NOMO-1 treated with dmso at 0.1 percent for 144 hours (cell line): Measurements from ENCODE around the gene SLC13A2.

Experiments
- DNase-seq: peaks from one replicate; lab custom pipeline; 2025; ENCODE audit not compliant: unreplicated experiment; lab: John Stamatoyannopoulos, UW

SLC13A2 gene

GRCh38 chr17:28532050-28532960, 58.9 kb downstream of the SLC13A2 start:
- DNase-seq, result no peak

DNA sequence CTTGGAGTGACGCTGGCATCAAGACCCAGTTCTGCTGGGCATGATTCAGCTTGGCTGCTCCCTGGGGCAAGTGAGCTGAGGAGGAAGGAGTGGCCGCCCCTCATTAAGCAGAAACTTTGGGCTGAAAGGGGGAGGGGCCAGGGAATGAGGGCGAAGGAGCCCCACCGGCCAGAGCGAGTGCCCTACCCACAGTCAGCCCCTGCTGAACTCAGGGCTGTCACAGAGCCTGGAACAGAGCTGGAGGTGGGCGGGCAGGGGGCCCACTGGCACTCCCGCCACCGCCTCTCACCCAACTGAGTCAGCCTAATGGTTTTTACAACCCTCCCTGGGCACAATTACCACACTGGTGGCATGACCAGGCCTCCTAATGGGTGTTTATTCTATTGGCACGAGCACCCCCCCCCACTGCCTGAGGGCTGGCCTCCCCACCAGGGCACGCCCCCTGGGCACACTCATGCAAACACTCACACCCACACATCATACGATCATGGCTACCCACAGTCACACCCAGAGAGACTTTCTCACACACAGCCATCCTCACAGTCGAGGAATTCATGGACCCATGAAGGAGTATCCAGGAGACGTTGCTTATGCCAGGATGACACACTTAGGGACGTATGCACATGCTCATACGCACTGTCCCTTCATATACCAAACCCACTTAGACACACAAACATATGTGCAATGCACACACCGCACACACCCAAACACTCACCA, 59.8 kb downstream of the SLC13A2 start:
- no peak for DNase-seq

- DNase-seq, result no peak
These were observed 61.4 kb downstream of the SLC13A2 start for GRCh38 chr17:28534740-28535375.

DNA sequence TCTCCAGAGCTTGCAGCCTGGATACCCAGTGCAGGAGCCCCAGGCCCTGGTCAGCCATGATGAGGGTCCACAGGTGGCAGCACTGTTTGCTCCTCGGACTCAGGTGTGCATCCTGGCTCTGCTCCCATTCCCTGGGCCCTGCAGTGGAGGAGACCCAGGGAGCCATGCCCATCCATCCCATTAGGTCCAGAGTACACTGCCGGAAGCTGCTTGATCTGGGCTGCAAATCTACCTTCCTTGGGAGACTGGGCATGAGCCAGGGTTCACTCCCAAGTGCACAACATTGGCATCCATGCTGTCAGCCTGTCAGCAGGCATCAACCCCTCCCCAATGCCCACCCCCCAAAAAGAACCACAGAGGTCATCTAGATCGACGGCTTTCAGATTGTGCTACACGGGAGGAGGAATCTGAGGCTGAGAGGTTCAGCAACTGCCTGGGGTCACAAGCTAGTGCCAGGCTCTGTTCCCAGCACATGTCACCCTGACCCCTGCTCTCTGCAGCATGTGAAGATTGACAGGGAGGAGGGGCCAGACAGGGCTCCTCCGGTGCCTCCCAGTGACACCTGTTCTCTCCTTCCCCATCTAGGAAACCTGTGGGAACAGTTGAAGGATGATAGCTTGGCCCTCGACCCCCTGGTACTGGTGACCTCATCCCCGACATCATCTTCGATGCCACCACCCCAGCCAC, 63.2 kb downstream of the SLC13A2 start:
- no peak for DNase-seq

DNA sequence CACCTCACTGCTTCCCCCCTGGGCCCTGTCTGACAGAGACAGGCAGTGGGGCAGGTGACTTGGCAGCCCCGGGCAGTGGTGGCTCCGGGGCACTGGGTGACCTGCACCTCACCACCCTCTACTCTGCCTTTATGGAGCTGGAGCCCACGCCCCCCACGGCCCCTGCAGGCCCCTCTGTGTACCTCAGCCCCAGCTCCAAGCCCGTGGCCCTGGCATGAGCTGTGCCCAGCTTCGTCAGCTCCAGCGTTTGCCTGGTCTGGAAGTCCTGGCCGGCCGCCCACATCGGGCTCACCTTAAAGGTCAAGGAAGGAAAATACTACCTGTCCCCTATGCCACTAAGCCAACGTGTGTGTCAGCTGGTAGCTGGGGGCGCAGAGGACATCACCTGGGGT, 63.8 kb downstream of the SLC13A2 start:
- DNase-seq, result no peak

- DNase-seq, result no peak
These were observed 65.0 kb downstream of the SLC13A2 start for GRCh38 chr17:28538296-28538895.

DNA sequence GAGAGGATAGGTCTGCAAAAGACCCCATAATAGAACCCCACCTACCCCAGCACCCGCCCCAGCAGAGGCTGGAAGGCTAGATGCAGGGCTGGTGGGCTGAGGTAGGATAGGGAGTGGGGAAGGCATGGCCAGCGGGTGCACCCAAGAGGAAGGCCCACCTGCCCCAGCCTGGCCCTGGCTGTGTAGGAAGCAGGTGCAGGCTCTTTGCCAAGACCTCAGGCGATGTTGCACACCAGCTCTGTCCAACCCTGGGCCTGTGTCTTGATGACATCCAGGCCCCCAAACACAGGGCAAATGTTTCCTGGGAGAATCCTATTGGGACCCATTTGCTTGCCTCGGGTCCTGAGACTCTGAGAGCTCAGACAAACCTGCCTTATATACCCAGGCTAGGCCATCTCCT, 66.8 kb downstream of the SLC13A2 start:
- no peak for DNase-seq

DNA sequence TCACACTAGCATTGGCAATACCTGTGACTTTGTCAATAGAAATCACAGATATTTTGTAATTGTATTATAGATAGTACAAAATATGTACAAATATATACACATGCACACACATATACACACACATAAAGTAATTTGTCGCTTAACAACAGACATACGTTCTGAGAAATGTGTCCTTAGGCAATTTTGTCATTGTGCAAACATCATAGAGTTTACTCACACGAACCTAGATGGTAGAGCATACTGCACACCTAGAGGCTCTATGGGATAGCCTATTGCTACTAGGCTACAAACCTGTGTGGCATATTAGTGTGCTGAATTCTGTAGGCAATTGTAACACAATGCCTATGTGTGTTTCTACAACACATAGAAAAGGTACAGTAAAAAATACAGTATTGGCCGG, 68.0 kb downstream of the SLC13A2 start:
- no peak for DNase-seq

DNA sequence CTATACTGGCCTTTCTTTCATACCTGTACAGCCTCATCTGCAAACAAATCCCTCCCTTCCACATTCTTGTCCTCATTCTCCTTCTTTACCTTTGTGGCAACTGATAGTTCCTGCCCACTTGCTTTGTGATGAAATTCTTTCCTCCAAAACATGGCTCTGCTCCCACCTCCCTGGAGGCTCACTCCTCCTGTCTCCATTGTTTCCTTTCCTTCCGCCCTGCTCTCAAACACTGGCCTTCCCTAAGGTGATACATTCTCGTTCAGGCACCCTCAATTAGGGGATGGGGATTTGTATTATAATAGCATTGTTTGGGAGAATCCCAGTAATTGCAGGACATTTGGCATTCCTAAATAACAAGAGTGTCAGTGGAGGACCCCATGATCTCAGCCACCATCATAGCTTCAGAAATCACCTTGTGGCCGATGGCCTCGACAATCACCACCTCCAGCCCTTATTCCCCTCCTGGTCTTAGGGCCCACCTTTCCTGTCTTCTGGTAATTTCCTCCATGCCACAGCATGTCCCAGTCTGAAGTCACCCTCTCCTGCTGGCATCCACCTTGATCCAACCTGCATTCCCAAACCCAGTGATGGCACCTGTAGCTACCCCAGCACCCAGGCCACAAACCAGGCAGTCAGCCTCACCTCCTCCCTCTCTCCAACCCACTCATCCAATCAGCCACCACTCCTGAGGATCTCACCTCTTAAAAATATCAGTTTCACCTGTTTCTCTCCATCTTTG, 71.1 kb downstream of the SLC13A2 start:
- DNase-seq, result no peak

GRCh38 chr17:28545141-28545503, 71.7 kb downstream of the SLC13A2 start:
- no peak for DNase-seq

- DNase-seq, result no peak
These were observed 72.5 kb downstream of the SLC13A2 start for GRCh38 chr17:28545787-28546415.

GRCh38 chr17:28547096-28547622, 73.7 kb downstream of the SLC13A2 start:
- DNase-seq, result no peak
